Endothelial cell (in vitro differentiated cells): ENCODE data around the gene ARHGAP30. TPM values are rescaled to one million over a fixed set of nuclear protein-coding genes. Genes with fewer than 3 reads are reported as not detected.
A peak's percentile ranks its signal among the peaks of the same experiment; 100 is the strongest.
"Not testable (repeated sequence)": the region's sequence is repeated elsewhere in the genome, so short reads cannot be mapped to it uniquely, and the experiment has no call there.

Experiments
- DNase-seq: peaks from one replicate; pipeline ENCODE4 v3.0.0; 2021; ENCODE audit warnings: low spot score
- H3K27ac Mint-ChIP-seq: one replicate; pipeline ENCODE4 v1.8.0; 2021; ENCODE audit warnings: mixed read lengths, inconsistent platforms; ENCODE audit not compliant: unreplicated experiment
- H3K27me3 Mint-ChIP-seq: one replicate; pipeline ENCODE4 v1.8.0; 2021; ENCODE audit warnings: mild to moderate bottlenecking, moderate library complexity, mixed read lengths, inconsistent platforms; ENCODE audit not compliant: unreplicated experiment
- H3K36me3 Mint-ChIP-seq: one replicate; pipeline ENCODE4 v1.8.0; 2021; ENCODE audit warnings: mild to moderate bottlenecking, low read depth, mixed read lengths, inconsistent platforms; ENCODE audit not compliant: unreplicated experiment
- H3K4me1 Mint-ChIP-seq: one replicate; pipeline ENCODE4 v1.8.0; 2021; ENCODE audit warnings: mild to moderate bottlenecking, mixed read lengths, inconsistent platforms; ENCODE audit not compliant: unreplicated experiment
- H3K4me3 Mint-ChIP-seq: one replicate; pipeline ENCODE4 v1.8.0; 2021; ENCODE audit warnings: mild to moderate bottlenecking, mixed read lengths, inconsistent platforms; ENCODE audit not compliant: unreplicated experiment
- H3K9me3 Mint-ChIP-seq: one replicate; pipeline ENCODE4 v1.8.0; 2021; ENCODE audit warnings: mixed read lengths, inconsistent platforms; ENCODE audit not compliant: unreplicated experiment
- total RNA-seq: library from RNA; stranded (reverse); fragmentation: NEBNext Ultra II Directional; extraction: Animal tissue kit (Norgen Biotek cat#: 25700); gene quantifications from one replicate; pipeline ENCODE4 v1.2.1, GENCODE V29; 2021; ENCODE audit not compliant: unreplicated experiment
- TF ChIP-seq, protein P1 (sequence below): fragments of 200-600 bp; sonication (generic); IDR thresholded peaks from one replicate; pipeline ENCODE4 v1.5.0; 2021; ENCODE audit warnings: antibody characterized with exemption; ENCODE audit not compliant: unreplicated experiment

The ARHGAP30 gene
- total RNA-seq, 1 donor from 2014 or later: 0.23 TPM

DNA sequence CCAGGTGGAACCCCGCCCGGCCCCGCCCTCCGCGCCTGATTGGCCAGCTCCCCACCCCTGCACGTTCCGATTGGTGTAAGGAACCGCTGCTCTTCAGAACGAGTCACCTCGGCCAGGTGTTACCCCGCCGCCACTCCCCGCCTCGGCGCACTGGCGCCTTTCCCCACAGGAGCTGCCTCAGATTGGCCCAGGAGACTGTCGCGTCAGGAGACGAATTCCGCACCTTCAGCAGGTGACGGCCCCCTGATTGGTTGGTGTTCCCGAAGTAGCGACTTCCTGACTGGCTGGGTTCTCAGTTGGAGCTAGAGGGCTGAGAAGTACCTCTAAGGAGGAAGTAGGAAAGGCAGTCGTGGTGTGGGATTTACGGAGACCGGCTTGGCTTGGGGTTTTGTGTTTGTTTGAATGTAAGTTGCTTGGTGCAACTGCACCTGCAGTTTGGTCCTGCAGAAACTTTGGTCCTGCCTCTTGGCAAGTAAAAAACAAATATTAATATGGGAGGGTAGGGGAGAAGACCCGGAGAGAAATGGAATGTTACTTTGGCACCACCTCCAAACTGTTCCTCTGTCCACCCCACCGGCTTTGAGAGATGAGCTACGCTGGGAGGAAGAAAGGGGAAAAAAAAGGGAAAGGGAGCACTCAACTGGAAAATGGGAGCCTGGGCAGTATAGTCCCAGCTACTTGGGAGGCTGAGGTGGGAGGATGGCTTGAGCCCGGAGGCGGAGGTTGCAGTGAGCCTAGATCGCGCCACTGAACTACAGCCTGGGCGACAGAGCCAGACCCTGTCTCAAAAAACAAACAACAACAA, 48.3 kb downstream of the ARHGAP30 start:
- H3K27me3 Mint-ChIP-seq: peaks cover 13% of the 10 kb centered on the region
- peaks cover 52% of the 10 kb centered on the region for H3K4me1 Mint-ChIP-seq
- peak overlapping the region; percentile 99 for H3K27ac Mint-ChIP-seq
- TF ChIP-seq, protein P1, sequence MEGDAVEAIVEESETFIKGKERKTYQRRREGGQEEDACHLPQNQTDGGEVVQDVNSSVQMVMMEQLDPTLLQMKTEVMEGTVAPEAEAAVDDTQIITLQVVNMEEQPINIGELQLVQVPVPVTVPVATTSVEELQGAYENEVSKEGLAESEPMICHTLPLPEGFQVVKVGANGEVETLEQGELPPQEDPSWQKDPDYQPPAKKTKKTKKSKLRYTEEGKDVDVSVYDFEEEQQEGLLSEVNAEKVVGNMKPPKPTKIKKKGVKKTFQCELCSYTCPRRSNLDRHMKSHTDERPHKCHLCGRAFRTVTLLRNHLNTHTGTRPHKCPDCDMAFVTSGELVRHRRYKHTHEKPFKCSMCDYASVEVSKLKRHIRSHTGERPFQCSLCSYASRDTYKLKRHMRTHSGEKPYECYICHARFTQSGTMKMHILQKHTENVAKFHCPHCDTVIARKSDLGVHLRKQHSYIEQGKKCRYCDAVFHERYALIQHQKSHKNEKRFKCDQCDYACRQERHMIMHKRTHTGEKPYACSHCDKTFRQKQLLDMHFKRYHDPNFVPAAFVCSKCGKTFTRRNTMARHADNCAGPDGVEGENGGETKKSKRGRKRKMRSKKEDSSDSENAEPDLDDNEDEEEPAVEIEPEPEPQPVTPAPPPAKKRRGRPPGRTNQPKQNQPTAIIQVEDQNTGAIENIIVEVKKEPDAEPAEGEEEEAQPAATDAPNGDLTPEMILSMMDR: no peak
- H3K9me3 Mint-ChIP-seq: no peaks in the 10 kb centered on the region
- peaks cover 25% of the 10 kb centered on the region for H3K36me3 Mint-ChIP-seq
- DNase-seq: peak; percentile 81
- peak overlapping the region; percentile 99 for H3K4me3 Mint-ChIP-seq

DNA sequence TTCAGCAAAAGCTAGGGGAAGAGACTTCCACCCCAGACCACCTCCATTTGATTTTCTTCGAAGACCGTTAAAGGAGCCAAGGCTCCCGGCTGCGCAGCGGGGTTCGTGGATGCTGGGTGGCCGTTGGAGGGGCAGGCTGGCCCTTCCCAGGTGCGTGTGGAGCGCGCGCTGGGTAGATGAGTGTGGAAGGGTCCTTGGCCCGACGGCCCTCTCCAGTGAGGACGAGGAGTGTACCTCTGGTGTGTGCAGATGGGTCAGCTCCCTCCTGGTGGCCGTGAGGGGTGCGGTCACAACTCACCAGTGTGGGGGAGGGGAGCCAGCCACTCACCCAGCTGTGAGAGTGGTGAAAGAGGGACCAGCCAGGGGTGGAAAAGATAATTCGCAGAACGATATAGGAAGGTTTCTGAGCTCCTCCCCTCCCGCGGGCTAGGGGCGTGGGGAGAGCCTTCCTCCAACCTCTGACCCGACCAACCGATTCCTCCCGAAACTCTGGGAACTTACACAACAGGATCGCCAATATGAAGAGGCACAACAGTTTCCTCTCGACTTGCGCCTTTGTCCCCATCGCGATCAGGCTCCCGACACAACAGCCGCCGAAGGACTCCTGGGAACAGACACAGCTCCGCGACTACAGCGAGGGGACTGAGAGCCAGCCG, 49.1 kb downstream of the ARHGAP30 start, which contains the start of gene F11R:
Gene F11R (minus strand): TSS at position 644 of the 656 bp plus-strand sequence. CDS start 79 bp downstream, at position 565.
- Mint-ChIP-seq H3K4me1 (peaks cover 52% of the 10 kb centered on the region), H3K27ac (peak within 1 kb of the TSS; percentile 99), H3K27me3 (peaks cover 13% of the 10 kb centered on the region), H3K36me3 (peaks cover 25% of the 10 kb centered on the region), H3K9me3 (no peaks in the 10 kb centered on the region), H3K4me3 (peak within 1 kb of the TSS; percentile 99)
- DNase-seq: peak; percentile 77
- TF ChIP-seq, protein P1: peak; percentile 38

DNA sequence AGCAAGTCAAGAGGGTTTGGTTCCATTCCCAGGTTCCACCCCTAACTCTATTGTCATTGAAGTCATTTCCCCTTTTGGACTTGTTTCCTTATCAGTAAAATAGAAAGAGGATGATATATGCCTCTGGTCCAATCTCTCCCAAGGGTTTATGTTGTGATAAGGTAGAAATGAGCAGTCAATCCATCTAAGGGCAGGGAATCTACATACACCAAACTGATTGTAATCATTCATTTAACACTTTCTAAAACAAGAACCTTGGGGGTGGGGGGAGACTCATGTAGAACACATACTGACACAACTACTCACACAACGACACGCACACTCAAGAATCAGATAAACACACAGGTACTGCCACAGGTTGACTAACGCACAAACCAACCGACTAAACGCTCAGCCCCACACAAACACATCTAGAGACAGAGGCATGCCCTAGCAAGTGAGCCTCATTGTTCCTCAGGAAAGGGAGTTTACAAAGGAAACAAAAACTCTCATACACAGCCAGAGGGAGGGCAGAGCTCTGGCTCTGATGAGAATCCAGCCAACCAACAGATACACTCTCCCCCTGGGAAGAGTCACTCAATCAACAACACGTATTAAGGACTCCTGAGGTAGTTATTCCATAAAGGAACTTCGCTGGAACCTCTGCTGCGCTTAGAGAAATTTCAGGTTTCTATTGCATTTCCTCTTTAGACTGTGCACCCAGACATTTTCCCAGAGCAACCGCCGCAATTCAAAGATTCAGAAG, 49.8 kb downstream of the ARHGAP30 start:
- peak; percentile 11 for DNase-seq
- Mint-ChIP-seq H3K4me1 (peaks cover 50% of the 10 kb centered on the region), H3K27me3 (peaks cover 13% of the 10 kb centered on the region), H3K27ac (peak overlapping the region; percentile 99), H3K9me3 (no peaks in the 10 kb centered on the region), H3K36me3 (peaks cover 25% of the 10 kb centered on the region), H3K4me3 (peak overlapping the region; percentile 99)
- TF ChIP-seq, protein P1: no peak

DNA sequence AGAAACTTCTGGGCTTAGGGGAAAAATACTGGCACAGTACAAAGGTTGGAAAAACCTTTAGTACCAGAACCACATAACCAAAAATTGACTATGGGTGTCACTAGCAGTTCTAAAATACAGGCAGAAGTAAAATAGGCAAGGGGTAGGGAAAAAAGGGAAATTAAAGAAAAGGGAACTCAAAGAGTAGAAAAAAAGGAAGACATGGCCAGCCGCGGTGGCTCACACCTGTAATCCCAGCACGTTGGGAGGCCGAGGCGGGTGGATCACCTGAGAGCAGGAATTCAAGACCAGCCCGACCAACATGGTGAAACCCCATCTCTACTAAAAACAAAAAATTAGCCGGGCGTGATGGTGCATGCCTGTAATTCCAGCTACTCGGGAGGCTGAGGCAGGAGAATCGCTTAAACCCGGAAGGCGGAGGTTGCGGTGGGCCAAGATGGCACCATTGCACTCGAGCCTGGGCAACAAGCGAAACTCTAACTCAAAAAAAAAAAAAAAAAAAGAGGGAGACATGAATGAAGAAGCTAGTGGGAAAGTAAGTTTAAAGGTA, 50.5 kb downstream of the ARHGAP30 start:
- H3K27me3 Mint-ChIP-seq: peaks cover 13% of the 10 kb centered on the region
- peak overlapping the region; percentile 99 for H3K27ac Mint-ChIP-seq
- H3K4me1 Mint-ChIP-seq: peaks cover 53% of the 10 kb centered on the region
- H3K9me3 Mint-ChIP-seq, DNase-seq: not testable (repeated sequence)
- H3K4me3 Mint-ChIP-seq: peak overlapping the region; percentile 99
- peaks cover 26% of the 10 kb centered on the region for H3K36me3 Mint-ChIP-seq

DNA sequence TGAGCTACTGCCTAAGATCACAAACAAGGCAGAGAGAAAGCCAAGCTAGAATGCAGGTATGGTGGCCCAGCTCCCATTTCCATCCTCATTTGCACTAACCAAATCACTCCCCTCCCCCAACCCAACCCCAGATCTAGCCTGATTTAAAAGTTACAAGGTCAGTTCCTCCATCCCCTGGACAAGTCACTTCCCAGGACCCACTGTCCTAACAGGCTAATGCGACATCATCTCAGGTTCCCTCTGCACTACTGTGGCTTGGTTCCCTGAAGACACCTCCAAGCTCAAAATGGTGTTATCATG, 51.1 kb downstream of the ARHGAP30 start:
- TF ChIP-seq, protein P1: no peak
- H3K27ac Mint-ChIP-seq: peak overlapping the region; percentile 99

More for the DNA sequence above, 51.1 kb downstream of the ARHGAP30 start:
- no peak for DNase-seq
- H3K27me3 Mint-ChIP-seq: peaks cover 13% of the 10 kb centered on the region
- H3K9me3 Mint-ChIP-seq: no peaks in the 10 kb centered on the region
- peak overlapping the region; percentile 99 for H3K4me3 Mint-ChIP-seq
- H3K36me3 Mint-ChIP-seq: peaks cover 32% of the 10 kb centered on the region
- H3K4me1 Mint-ChIP-seq: peaks cover 56% of the 10 kb centered on the region
